Vagina (tissue), 2 donors: ENCODE results near the gene REXO4.
"Not testable (repeated sequence)": the region's sequence is repeated elsewhere in the genome, so short reads cannot be mapped to it uniquely, and the experiment has no call there.

Experiments used
- POLR2A ChIP-seq, 2 donors: fragments of 450-650 bp; IDR thresholded peaks; one replicate each; pipeline ENCODE4 v1.6.1; 2017; ENCODE audit warnings: antibody characterized with exemption in 2 of 2, mild to moderate bottlenecking in 2 of 2, moderate library complexity in 2 of 2
- POLR2AphosphoS5 ChIP-seq, 2 donors: sonication (generic); formaldehyde crosslinking; IDR thresholded peaks; one replicate each; pipeline ENCODE4 v1.9.0; 2017; ENCODE audit warnings: antibody characterized with exemption in 2 of 2, mild to moderate bottlenecking in 2 of 2, low read depth in 1 of 2; ENCODE audit not compliant: insufficient read depth in 1 of 2
- TF ChIP-seq, protein P1 (sequence below), 3 experiments: fragments of 450-650 bp in 2 of 3; fragments of 200-600 bp in 1 of 3; sonication (generic) in 1 of 3; IDR thresholded peaks; one replicate each; pipeline ENCODE4 v1.5.1; 2017 to 2019; ENCODE audit warnings: antibody characterized with exemption in 3 of 3, mild to moderate bottlenecking in 2 of 3, moderate library complexity in 2 of 3

DNA sequence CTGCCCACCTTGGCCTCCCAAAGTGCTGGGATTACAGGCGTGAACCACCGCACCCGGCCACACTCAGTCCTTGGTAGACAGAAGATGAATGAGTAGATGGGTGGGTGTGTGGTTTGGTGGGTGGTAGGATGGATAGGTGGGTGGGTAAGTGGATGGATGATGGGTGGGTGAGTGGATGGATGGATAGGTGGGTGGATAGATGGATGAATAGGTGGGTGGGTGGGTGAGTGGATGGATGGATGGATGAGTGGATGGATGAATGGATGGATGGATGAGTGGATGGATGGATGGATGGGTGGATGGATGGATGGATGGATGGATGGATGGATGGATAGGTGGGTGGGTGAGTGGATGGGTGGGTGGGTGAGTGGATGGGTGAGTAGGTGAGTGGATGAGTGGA is 25.5 kb downstream of the REXO4 start:
- TF ChIP-seq, protein P1, sequence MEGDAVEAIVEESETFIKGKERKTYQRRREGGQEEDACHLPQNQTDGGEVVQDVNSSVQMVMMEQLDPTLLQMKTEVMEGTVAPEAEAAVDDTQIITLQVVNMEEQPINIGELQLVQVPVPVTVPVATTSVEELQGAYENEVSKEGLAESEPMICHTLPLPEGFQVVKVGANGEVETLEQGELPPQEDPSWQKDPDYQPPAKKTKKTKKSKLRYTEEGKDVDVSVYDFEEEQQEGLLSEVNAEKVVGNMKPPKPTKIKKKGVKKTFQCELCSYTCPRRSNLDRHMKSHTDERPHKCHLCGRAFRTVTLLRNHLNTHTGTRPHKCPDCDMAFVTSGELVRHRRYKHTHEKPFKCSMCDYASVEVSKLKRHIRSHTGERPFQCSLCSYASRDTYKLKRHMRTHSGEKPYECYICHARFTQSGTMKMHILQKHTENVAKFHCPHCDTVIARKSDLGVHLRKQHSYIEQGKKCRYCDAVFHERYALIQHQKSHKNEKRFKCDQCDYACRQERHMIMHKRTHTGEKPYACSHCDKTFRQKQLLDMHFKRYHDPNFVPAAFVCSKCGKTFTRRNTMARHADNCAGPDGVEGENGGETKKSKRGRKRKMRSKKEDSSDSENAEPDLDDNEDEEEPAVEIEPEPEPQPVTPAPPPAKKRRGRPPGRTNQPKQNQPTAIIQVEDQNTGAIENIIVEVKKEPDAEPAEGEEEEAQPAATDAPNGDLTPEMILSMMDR (IDR thresholded peaks at IDR 0.05), result not testable (repeated sequence)
- TF ChIP-seq POLR2A (IDR thresholded peaks at IDR 0.05); POLR2AphosphoS5 (IDR thresholded peaks at IDR 0.05; ENCODE audit: insufficient read depth in 1 of 2, low read depth in 1 of 2): not testable (repeated sequence)
